Gastroesophageal sphincter (tissue), 3 donors: Measurements from ENCODE around the gene MTA3.

ENCODE experiments used
- POLR2A ChIP-seq, 2 donors: fragments of 450-650 bp; IDR thresholded peaks; one replicate each; pipeline ENCODE4 v1.6.1; 2017; ENCODE audit warnings: antibody characterized with exemption in 2 of 2, mild to moderate bottlenecking in 2 of 2, moderate library complexity in 1 of 2
- TF ChIP-seq, protein P1 (sequence below), 4 experiments: fragments of 200-600 bp in 2 of 4; fragments of 450-650 bp in 2 of 4; sonication (generic) in 1 of 4; IDR thresholded peaks; one replicate each; pipeline ENCODE4 v1.5.1; 2017 to 2019; ENCODE audit warnings: antibody characterized with exemption in 4 of 4, mild to moderate bottlenecking in 2 of 4, moderate library complexity in 2 of 4

DNA sequence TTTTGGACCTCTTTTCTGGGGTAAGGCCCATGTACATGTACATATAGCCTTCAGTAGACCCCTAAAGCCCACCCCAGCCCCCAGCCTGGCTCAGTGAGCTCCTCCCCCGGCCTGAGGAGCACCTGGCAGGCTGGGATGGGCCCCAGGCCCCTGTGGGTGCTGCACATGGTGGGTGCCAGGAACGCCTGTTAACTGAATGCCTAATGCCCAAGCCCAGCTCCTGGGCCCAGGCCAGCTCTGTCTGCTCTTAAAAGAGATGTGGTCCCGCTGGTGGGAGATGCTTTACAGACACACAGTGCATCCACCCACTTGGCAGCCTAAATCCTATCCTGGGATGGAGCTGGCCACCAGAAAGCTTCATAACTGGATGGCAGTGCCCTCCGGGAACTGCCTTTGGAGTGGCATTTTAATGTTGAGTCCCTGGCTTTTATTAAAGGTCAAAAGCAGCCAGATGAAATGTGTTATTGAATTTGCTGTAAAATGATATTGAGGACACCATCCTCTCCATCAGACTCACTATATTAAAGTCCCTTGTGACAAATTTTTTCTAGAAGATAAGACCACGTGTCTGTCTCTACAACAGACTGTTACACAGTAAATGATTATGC, 203.2 kb downstream of the MTA3 start:
- no peak for TF ChIP-seq POLR2A (IDR thresholded peaks at IDR 0.05)
- TF ChIP-seq, protein P1, sequence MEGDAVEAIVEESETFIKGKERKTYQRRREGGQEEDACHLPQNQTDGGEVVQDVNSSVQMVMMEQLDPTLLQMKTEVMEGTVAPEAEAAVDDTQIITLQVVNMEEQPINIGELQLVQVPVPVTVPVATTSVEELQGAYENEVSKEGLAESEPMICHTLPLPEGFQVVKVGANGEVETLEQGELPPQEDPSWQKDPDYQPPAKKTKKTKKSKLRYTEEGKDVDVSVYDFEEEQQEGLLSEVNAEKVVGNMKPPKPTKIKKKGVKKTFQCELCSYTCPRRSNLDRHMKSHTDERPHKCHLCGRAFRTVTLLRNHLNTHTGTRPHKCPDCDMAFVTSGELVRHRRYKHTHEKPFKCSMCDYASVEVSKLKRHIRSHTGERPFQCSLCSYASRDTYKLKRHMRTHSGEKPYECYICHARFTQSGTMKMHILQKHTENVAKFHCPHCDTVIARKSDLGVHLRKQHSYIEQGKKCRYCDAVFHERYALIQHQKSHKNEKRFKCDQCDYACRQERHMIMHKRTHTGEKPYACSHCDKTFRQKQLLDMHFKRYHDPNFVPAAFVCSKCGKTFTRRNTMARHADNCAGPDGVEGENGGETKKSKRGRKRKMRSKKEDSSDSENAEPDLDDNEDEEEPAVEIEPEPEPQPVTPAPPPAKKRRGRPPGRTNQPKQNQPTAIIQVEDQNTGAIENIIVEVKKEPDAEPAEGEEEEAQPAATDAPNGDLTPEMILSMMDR (IDR thresholded peaks at IDR 0.05): no peak
